ENCODE measurements around the gene FHOD1. TPM values are rescaled to one million over a fixed set of nuclear protein-coding genes. Genes with fewer than 3 reads are reported as not detected.

FHOD1 gene
- 10 to 100 TPM in 1 of 2 donors, 1 to 10 TPM in 1; 5.3 to 11.6 TPM for total RNA-seq

GRCh38 chr16:67247192-67248072 is at the start of gene FHOD1:
Gene FHOD1 (minus strand): TSS chr16:67247481. CDS start chr16:67247410, 71 bp downstream.
- Histone ChIP-seq H3K36me3 (no peaks in the 10 kb centered on the region), H3K4me1 (peaks cover 0 to 62% of the 10 kb centered on the region in 2 donors), H3K9me3 (no peaks in the 10 kb centered on the region), H3K4me3 (peak within 1 kb of the TSS; percentile 83 to 94), H3K27ac (peak within 1 kb of the TSS; percentile 94 to 95), H3K27me3 (no peaks in the 10 kb centered on the region)
- peak; percentile 98 for DNase-seq (ENCODE audit: low spot score)
- no peak for TF ChIP-seq CTCF (IDR thresholded peaks at IDR 0.05)

GRCh38 chr16:67296420-67296819 is 49.1 kb upstream of the FHOD1 start:
- TF ChIP-seq CTCF (IDR thresholded peaks at IDR 0.05): no peak
- Histone ChIP-seq H3K27ac (no peak overlapping the region), H3K4me1 (peaks cover 0 to 6% of the 10 kb centered on the region in 2 donors), H3K4me3 (no peak overlapping the region), H3K27me3 (no peaks in the 10 kb centered on the region), H3K9me3 (no peaks in the 10 kb centered on the region), H3K36me3 (no peaks in the 10 kb centered on the region)
- DNase-seq (ENCODE audit: low spot score): no peak

GRCh38 chr16:67294938-67295361 is 47.7 kb upstream of the FHOD1 start:
- Histone ChIP-seq H3K9me3 (no peaks in the 10 kb centered on the region), H3K4me3 (no peak overlapping the region), H3K4me1 (no peaks in the 10 kb centered on the region), H3K36me3 (no peaks in the 10 kb centered on the region), H3K27me3 (no peaks in the 10 kb centered on the region), H3K27ac (no peak overlapping the region)
- no peak for TF ChIP-seq CTCF (IDR thresholded peaks at IDR 0.05)
- DNase-seq (ENCODE audit: low spot score): no peak

GRCh38 chr16:67294171-67294757 is 47.0 kb upstream of the FHOD1 start:
- H3K4me1 ChIP-seq: no peaks in the 10 kb centered on the region
- no peaks in the 10 kb centered on the region for H3K9me3 ChIP-seq
- no peak for TF ChIP-seq CTCF (IDR thresholded peaks at IDR 0.05)
- H3K27ac ChIP-seq: no peak overlapping the region
- H3K4me3 ChIP-seq: no peak overlapping the region
- H3K27me3 ChIP-seq: no peaks in the 10 kb centered on the region
- no peak for DNase-seq (ENCODE audit: low spot score)
- H3K36me3 ChIP-seq: no peaks in the 10 kb centered on the region

- no peak overlapping the region for H3K27ac ChIP-seq
- H3K27me3 ChIP-seq: no peaks in the 10 kb centered on the region
- no peaks in the 10 kb centered on the region for H3K9me3 ChIP-seq
- H3K4me1 ChIP-seq: no peaks in the 10 kb centered on the region
- no peak overlapping the region for H3K4me3 ChIP-seq
- H3K36me3 ChIP-seq: no peaks in the 10 kb centered on the region
- DNase-seq (ENCODE audit: low spot score): no peak
- TF ChIP-seq CTCF (IDR thresholded peaks at IDR 0.05): no peak
Measured at GRCh38 chr16:67291461-67291860, 44.2 kb upstream of the FHOD1 start.
